Ammon's horn (tissue), 1 donor: ENCODE results near the gene MYO6.
"Not testable (repeated sequence)": the region's sequence is repeated elsewhere in the genome, so short reads cannot be mapped to it uniquely, and the experiment has no call there.

ENCODE experiments used
- DNase-seq: peaks from one replicate; pipeline ENCODE4 v3.0.0-alpha.2; 2016; ENCODE audit warnings: low spot score

MYO6 gene

DNA sequence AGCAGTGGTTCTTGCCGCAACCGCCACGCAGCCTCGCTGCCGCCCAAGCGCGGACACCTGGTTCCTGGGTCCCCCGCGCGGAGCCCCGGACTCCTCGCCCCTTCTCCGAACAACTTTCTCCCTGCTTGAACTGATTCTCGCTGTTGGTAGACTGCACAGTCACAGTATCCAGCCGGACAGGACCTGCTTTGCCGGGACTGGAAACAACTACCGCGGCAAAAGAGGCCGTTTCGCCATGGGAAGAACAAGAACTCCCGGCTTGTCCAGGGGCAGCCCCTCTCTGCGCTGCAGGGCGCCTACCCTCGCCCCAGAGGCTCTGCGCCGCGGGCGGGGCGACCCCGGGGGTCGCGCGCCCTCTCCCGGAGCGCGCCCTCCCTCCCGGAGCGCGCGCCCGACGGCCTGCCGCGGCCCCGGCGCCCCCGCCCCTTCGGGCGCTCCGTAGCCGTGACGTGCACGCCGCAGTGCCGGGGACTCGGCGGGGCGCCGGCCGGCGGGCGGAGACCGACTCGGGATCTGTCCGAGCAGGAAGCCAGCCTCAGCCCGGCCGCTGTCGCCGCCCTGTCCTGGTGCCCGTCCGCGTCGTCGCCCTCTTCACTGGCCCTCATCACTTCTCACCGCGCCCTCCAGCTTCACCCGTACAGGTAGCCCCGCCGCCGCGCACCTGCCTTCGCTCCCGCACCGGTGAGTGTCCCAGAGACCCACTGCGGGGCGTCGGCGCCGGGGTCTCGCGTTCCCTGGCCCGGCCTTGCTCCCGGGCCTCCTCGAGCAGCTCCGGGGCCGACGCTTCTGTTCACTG is at the start of gene MYO6:
MYO6 (plus strand) TSS at position 497 of the 796 bp plus-strand sequence. CDS start 68,309 bp downstream, outside the sequence.
- peak; percentile 77 for DNase-seq

- DNase-seq: not testable (repeated sequence)
These were observed 40.7 kb upstream of the MYO6 start for GRCh38 chr6:75708334-75708733.

DNA sequence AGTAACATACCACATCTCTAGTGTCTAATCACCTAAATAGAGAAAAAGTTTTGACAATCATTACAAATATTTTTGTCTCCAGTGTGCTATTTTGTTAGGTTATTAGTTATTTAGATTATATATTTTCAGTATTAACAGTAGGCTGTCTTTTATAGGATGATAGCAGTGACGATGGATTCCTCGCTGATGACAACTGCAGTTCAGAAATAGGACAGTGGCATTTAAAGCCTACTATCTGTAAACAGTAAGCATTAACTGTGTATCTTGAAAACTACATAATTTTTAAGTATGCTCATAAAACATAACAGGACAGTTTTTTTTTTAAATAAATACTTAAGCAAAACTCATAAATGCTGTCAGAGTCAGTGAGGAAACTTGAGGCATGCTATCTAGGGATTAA is 37.9 kb upstream of the MYO6 start:
- DNase-seq: no peak

GRCh38 chr6:75719133-75719532 is 29.9 kb upstream of the MYO6 start:
- no peak for DNase-seq

GRCh38 chr6:75723382-75723781 is 25.7 kb upstream of the MYO6 start:
- DNase-seq: no peak

- DNase-seq: no peak
These were observed 21.8 kb upstream of the MYO6 start for GRCh38 chr6:75727206-75727605.

- DNase-seq: not testable (repeated sequence)
These were observed 18.0 kb upstream of the MYO6 start for GRCh38 chr6:75731029-75731428.

DNA sequence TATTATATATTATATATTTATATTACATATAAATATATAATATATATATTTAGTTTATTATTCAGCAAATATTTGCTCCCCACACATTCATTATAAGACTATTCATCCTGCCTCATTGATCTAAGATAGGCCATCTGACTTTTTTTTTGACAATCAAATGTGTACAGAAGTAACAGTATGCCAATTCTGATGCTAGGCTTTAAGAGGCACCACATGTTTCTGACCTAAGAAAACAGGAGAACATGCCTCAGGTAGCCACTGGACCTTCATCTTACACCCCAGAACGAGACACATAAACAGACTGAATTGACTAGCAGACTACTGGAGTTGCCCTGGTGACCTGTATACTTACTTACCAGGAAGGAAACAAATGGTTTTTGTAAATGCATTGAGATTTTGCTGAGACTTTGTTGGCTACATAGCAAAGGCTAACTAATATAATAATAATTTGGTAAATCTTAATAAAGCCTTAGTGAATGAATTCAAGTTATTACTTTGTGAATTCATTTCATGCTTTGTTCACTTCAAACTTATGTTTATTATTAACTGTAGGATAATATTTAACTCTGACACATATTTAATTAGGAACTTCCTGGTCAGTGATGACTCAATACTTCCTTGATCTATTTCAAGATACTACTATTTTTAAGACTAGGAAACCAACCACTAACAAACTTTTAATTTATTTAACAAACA is 13.4 kb upstream of the MYO6 start:
- DNase-seq: no peak

DNA sequence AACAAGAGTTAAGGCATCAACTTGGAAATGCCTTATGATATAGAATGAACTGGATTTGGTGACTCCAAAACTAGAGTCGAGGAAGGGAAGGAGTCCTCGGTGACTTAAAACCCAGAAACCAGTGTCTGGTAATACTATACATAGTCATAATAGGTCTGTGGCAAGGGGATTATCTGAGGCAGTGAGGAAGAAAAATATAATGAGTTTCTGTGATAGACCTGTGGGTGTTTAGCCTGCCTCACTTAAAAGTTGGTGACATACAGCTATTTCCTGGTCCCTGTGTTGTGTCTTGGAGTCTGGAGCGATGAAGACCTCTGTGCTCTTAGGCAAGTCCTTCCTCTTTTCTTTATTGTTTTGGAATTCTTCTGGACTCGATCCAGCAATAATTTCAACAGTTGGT is 5.1 kb upstream of the MYO6 start:
- DNase-seq: no peak

- no peak for DNase-seq
These were observed 3.6 kb upstream of the MYO6 start for GRCh38 chr6:75745404-75745803.

- DNase-seq: no peak
These were observed 2.8 kb upstream of the MYO6 start for GRCh38 chr6:75746221-75746620.

DNA sequence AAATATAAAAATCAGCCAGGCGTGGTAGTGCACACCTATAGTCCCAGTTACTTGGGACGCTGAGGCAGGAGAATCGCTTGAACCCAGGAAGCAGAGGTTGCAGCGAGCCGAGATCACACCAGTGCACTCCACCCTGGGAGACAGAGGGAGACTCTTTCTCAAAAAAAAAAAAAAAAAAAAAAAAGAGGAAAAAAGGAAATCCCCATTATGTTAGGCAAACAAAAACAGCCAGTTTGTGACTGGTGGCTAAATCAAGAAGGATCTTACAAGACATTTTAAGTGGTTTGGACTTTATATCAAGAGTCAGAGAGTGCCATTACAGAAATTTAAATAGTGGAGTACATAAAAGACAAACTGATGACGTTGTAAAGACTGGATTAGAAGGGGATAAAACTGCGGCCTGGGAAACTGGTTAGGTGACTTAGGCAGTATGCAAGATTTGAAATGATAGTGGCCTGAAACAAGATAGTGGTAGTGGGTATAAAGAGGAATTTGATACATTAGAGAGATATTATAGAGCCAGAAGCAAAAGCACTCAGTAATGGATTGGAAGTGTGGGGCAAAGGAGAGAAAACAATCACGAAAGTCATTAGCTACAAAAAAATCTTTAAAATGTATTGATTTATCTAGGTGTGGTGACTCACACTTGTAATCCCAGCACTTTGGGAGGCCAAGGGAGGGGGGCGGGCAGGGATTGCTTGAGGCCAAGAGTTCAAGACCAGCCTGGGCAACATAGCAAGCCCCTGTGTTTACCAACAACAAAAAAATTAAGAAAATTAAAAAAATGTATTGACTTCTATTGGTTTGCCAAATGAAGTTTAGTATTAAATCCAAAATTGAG is 1.7 kb upstream of the MYO6 start:
- no peak for DNase-seq

DNA sequence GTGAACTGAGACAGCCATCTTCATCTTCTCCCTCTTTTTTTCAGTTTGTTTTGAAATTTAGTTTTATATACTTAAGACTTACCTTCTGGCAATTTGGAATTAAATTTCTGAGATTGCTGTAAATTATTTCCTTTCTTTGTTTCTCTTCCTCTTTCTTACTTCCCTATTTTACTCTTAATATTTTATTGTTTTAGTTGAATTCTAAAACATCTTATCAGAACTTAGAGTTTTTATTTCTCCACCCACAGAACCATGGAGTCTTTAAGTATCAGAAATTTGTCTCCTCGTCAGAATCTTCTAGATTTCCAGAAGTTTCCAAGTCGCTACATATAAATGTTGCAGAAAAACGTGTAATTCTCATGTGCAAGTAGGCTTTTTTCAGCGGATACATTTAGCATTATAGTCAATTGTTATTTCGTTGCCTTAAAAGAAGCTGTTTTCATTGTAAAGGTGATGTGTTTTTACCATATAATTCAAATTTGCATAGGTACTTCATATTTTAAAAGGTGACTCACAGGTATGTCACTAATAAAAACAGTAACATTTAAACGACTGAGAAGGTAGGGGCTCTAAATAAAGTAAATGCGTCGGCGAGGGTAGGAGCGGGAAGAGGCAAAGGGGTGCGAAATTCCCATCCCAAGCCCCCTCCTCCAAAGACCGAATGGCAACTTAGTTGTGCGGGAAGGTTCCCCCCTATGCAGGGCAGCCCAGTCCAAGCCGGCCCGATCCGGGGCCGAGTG is 866 bp upstream of the MYO6 start:
- no peak for DNase-seq

DNA sequence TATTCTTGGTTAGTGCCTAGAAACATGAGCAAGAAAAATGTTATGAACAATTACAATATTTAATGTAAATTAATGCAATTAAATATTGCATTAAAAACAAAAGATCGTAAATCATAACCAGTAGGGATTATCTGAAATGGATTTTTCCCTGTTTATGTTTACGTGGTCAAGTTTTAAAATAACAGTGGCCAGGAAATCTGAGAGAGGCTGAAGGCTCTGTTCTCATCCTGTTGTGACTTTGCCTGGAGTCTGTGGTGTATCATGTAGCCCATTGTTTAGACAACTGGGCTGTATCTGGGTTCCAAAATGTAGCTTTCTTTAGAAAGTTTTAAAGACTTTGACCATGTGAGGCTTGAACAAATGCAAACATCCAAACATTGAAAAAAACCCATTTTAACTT is 2.4 kb downstream of the MYO6 start:
- DNase-seq: no peak

DNA sequence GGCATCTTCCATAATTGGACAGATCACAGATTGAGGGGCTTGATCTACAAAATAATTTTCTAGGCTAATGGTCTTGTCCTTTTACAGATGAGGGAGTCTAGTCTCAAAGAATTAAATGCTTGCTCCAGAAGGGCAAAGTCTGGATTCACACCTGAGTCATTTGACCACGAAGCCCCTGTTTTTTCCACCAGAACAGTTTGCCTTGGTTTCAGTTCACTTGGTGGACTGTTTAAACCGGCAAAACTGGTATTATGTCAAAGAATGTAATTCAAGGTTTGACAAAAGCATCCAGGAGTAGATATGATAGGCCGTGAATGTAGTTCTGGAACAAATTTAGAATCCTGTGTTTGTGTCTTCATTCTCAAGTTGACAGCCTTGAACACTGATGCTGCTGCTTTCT is 3.3 kb downstream of the MYO6 start:
- no peak for DNase-seq

- no peak for DNase-seq
These were observed 6.7 kb downstream of the MYO6 start for GRCh38 chr6:75755704-75756103.

DNA sequence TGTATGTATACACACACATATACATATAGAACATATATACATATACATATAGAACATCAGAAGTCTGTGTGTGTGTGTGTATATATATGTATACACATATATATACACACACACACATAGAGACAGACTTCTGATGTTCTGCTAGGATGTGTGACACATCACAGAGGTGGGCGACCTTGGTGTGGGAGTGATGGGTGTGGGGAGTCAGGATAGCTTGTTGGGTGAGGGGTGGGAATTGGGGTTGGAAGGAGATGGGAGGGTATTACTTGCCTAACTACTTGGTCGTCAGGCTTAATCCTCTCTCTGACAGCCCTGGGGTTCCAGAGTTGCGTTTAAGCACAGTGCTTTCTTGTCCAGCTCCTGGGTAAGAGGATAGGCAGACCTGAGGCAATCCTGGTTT is 8.3 kb downstream of the MYO6 start:
- DNase-seq: no peak

GRCh38 chr6:75758061-75758460 is 9.0 kb downstream of the MYO6 start:
- DNase-seq: no peak

GRCh38 chr6:75759207-75759606 is 10.2 kb downstream of the MYO6 start:
- no peak for DNase-seq

- no peak for DNase-seq
These were observed 11.3 kb downstream of the MYO6 start for GRCh38 chr6:75760320-75760719.

- DNase-seq: no peak
These were observed 12.4 kb downstream of the MYO6 start for GRCh38 chr6:75761489-75761888.

GRCh38 chr6:75762063-75762462 is 13.0 kb downstream of the MYO6 start:
- no peak for DNase-seq
